Nephron progenitor cell (in vitro differentiated cells): Measurements from ENCODE around the gene KPNA3.

Source experiments
- DNase-seq: peaks from one replicate; pipeline ENCODE4 v3.0.0; 2021
- H3K27ac Mint-ChIP-seq: 2 replicates; pipeline ENCODE4 v1.8.0; 2021; ENCODE audit warnings: mild to moderate bottlenecking, moderate library complexity, mixed read lengths
- H3K27me3 Mint-ChIP-seq: 2 replicates; pipeline ENCODE4 v1.8.0; 2021; ENCODE audit warnings: mild to moderate bottlenecking, low read depth, mixed read lengths; ENCODE audit not compliant: poor library complexity
- H3K36me3 Mint-ChIP-seq: 2 replicates; pipeline ENCODE4 v1.8.0; 2021; ENCODE audit warnings: low read depth, mixed read lengths
- H3K4me1 Mint-ChIP-seq: 2 replicates; pipeline ENCODE4 v1.8.0; 2021; ENCODE audit warnings: mixed read lengths
- H3K4me3 Mint-ChIP-seq: 2 replicates; pipeline ENCODE4 v1.8.0; 2021; ENCODE audit warnings: mild to moderate bottlenecking, moderate library complexity, mixed read lengths
- H3K9me3 Mint-ChIP-seq: 2 replicates; pipeline ENCODE4 v1.8.0; 2021; ENCODE audit warnings: mild to moderate bottlenecking, moderate library complexity, mixed read lengths
- TF ChIP-seq, protein P1 (sequence below): fragments of 200-600 bp; sonication (generic); IDR thresholded peaks from 2 replicates; pipeline ENCODE4 v1.5.0; 2021; ENCODE audit warnings: antibody characterized with exemption

The KPNA3 gene

DNA sequence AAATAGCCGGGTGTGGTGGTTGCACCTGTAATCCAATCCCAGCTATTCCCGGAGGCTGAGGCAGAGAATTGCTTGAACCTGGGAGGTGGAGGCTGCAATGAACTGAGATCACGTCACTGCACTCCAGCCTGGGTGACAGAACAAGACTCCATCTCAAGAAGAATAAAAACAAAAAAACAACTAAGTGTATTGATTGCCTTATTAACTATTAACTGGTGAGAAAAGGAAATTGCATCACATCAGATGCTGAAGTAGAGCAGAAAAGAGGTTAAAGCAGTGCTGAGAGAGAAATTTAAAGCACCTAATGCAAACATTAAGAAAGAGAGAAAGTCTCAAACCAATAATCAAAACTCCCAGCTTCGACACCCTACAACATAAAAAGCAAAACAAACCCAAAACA is 38.3 kb downstream of the KPNA3 start:
- peaks cover 90% of the 10 kb centered on the region for H3K36me3 Mint-ChIP-seq

DNA sequence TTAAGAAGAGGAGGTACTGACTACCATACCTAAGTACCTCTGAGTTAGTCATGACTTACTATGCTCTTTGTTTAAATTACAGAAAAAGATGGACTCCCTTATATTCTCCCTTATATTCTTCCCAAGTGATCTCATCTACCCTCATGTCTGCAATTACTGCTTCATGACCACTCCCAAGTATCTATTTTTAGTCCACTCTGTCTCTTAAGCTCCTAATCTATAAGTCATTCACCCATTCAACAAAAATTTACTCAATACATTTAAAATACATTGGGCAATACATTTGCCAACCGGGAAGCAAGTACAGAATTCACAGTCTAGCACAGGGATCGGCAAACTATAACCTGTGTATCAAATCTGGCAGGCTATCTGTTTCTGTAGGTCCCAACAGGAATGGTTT is 42.6 kb downstream of the KPNA3 start:
- Mint-ChIP-seq H3K9me3 (peaks cover 23% of the 10 kb centered on the region), H3K27ac (no peak overlapping the region), H3K4me3 (no peak overlapping the region), H3K36me3 (peaks cover 70% of the 10 kb centered on the region), H3K27me3 (peaks cover 5% of the 10 kb centered on the region), H3K4me1 (no peaks in the 10 kb centered on the region)
- DNase-seq, result no peak
- TF ChIP-seq, protein P1, sequence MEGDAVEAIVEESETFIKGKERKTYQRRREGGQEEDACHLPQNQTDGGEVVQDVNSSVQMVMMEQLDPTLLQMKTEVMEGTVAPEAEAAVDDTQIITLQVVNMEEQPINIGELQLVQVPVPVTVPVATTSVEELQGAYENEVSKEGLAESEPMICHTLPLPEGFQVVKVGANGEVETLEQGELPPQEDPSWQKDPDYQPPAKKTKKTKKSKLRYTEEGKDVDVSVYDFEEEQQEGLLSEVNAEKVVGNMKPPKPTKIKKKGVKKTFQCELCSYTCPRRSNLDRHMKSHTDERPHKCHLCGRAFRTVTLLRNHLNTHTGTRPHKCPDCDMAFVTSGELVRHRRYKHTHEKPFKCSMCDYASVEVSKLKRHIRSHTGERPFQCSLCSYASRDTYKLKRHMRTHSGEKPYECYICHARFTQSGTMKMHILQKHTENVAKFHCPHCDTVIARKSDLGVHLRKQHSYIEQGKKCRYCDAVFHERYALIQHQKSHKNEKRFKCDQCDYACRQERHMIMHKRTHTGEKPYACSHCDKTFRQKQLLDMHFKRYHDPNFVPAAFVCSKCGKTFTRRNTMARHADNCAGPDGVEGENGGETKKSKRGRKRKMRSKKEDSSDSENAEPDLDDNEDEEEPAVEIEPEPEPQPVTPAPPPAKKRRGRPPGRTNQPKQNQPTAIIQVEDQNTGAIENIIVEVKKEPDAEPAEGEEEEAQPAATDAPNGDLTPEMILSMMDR, result no peak

More for the DNA sequence above, 38.3 kb downstream of the KPNA3 start:
- Mint-ChIP-seq H3K4me1 (no peaks in the 10 kb centered on the region), H3K27me3 (peaks cover 5% of the 10 kb centered on the region), H3K27ac (no peak overlapping the region), H3K4me3 (no peak overlapping the region), H3K9me3 (peaks cover 63% of the 10 kb centered on the region)
- TF ChIP-seq, protein P1, result no peak
- DNase-seq, result no peak

DNA sequence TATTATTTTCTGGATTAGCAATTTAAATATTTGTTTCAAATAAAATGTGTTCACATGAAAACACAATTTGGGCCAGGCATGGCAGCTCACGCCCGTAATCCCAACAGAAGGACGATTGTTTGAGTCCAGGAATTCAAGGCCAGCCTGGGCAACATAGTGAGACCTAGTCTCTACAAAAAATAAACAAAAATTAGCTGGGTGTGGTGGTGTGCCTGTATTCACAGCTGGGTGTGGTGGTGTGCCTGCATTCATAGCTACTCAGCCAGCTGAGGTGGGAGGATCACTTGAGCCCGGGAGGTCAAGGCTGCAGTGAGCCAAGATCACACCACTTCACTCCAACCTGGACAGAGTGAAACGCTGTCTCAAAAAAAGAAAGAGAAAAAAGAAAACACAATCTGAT is 46.4 kb downstream of the KPNA3 start:
- peaks cover 71% of the 10 kb centered on the region for H3K36me3 Mint-ChIP-seq
- no peaks in the 10 kb centered on the region for H3K9me3 Mint-ChIP-seq
- H3K4me1 Mint-ChIP-seq, result no peaks in the 10 kb centered on the region
- H3K4me3 Mint-ChIP-seq, result no peak overlapping the region
- no peak for DNase-seq
- H3K27me3 Mint-ChIP-seq, result peaks cover 5% of the 10 kb centered on the region
- peak overlapping the region; percentile 66 for H3K27ac Mint-ChIP-seq
- TF ChIP-seq, protein P1, result no peak

DNA sequence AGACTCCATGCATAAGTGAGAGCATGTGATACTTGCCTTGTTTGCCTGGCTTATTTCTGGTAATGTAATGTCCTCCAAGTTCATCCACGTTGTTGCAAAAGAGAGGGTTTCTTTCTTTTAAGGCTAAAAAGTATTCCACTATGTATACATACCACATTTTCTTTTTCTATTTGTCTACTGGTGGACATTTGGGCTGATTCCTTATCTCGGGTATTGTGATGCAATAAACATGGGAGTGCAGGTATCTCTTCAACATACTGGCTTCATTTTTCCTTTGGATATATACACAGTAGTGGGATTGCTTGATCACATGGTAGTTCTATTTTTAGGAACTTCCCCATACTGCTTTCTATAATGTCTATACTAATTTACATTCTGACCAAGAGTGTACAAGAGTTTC is 51.6 kb downstream of the KPNA3 start:
- Mint-ChIP-seq H3K9me3 (no peaks in the 10 kb centered on the region), H3K4me3 (no peak overlapping the region), H3K36me3 (peaks cover 62% of the 10 kb centered on the region), H3K27ac (peak overlapping the region; percentile 8), H3K27me3 (no peaks in the 10 kb centered on the region), H3K4me1 (no peaks in the 10 kb centered on the region)
- TF ChIP-seq, protein P1, result no peak
- DNase-seq, result no peak

DNA sequence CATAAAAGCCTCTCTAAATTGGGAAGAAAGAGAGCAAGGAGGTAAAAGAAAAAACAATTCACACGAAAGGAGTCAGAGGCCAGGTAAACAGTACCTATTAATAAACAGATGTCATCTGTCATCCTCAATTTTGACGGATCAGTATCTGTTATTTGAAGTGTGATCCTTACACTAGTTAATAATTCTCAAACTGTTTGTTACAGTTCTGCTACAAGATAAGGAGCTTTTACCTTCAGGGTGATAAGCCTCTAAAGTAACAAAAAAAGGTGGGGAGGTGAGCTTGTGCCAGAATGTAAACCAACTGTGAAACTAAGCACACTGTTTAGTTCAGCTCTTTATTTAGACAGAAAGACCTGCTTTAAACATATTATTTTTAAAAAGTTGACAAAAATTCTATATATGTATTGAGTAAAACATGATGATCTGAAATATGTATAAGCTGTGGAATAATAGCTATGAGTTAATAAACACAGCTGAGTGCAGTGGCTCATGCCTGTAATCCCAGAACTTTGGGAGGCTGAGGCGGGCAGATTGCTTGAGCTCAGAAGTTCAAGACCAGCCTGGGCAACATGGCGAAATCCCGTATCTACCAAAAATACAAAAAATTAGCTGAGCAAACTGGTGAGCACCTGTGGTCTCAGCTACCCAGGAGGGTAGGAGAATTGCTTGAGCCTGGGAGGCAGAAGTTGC is 52.8 kb downstream of the KPNA3 start:
- no peaks in the 10 kb centered on the region for H3K4me1 Mint-ChIP-seq
- peaks cover 49% of the 10 kb centered on the region for H3K36me3 Mint-ChIP-seq
- no peaks in the 10 kb centered on the region for H3K27me3 Mint-ChIP-seq
- DNase-seq, result no peak
- no peak overlapping the region for H3K27ac Mint-ChIP-seq
- H3K9me3 Mint-ChIP-seq, result no peaks in the 10 kb centered on the region
- TF ChIP-seq, protein P1, result no peak
- H3K4me3 Mint-ChIP-seq, result no peak overlapping the region
